Pancreas (tissue), 10 donors: ENCODE results near the gene ETNK2. TPM values are rescaled to one million over a fixed set of nuclear protein-coding genes. Genes with fewer than 3 reads are reported as not detected.
A peak's percentile ranks its signal among the peaks of the same experiment; 100 is the strongest.

ENCODE experiments used
- ATAC-seq, 4 donors: fragments of 200-7000 bp; cut with Tn5 transposase; one replicate each; pipeline versions ENCODE4 v1.8.0 to v1.9.1; 2020; ENCODE audit warnings: mild to moderate bottlenecking in 4 of 4, moderate library complexity in 4 of 4
- DNase-seq, 6 donors: peaks; one replicate each; pipeline ENCODE4 v3.0.0-alpha.2; 2020
- FAIRE-seq: peaks from 2 replicates; lab custom pipeline; 2012; peaks lifted over from hg19 to GRCh38; lab: Jason Lieb, UNC
- H3K27ac ChIP-seq, 4 donors: fragments of 200-600 bp; sonication (generic); 1 replicate in 3 of 4; 2 replicates in 1 of 4; pipeline versions ENCODE4 v1.5.0 to v1.8.0; 2020
- H3K27me3 ChIP-seq, 4 donors: fragments of 200-600 bp; one replicate each; pipeline ENCODE4 v1.8.0; 2021
- H3K36me3 ChIP-seq, 3 donors: fragments of 200-600 bp; sonication (generic) in 1 of 3; one replicate each; pipeline versions ENCODE4 v1.5.0 to v1.8.0; 2020 to 2021
- H3K4me1 ChIP-seq, 3 donors: fragments of 200-600 bp; one replicate each; pipeline ENCODE4 v1.8.0; 2021
- H3K4me3 ChIP-seq, 4 donors: fragments of 200-600 bp; sonication (generic) in 2 of 4; one replicate each; pipeline versions ENCODE4 v1.5.0 to v1.8.0; 2020 to 2021
- H3K9me3 ChIP-seq, 4 donors: fragments of 200-600 bp; one replicate each; pipeline ENCODE4 v1.8.0; 2021
- CTCF ChIP-seq, 4 donors: fragments of 200-600 bp; sonication (generic) in 3 of 4; IDR thresholded peaks; one replicate each; pipeline versions ENCODE4 v1.5.0 to v1.8.0; 2021; ENCODE audit warnings: antibody characterized with exemption in 4 of 4
- WGBS, 2 donors: extraction: QIAGEN DNeasy Blood & Tissue Kit; methylation state at CpG; one replicate each; pipeline ENCODE4 v1.1.7; 2013; 5-methylcytosine and 5-hydroxymethylcytosine counted together
- intact Hi-C, 3 donors: fragments of 100-400 bp; cut with DNase I; formaldehyde crosslinking; loops; one replicate each; pipeline versions ENCODE4 v1.11.1 to v1.14.2; 2022
- polyA plus RNA-seq, 2 donors: library from polyadenylated mRNA; stranded (reverse); fragments of 200-250 nt; gene quantifications; one replicate each; pipeline ENCODE4 v1.2.3, GENCODE V29; 2013
- total RNA-seq, 6 donors: library from RNA; stranded (reverse); fragmentation: NEBNext Ultra II Directional in 4 of 6; extraction: Animal tissue kit (Norgen Biotek cat#: 25700) in 4 of 6; gene quantifications; one replicate each; pipeline versions ENCODE4 v1.2.1 to v1.2.4, GENCODE V29; 2021 to 2023
- donor health status: healthy with polysubstance abuse.
- donor health status: DM: no; HTN: no; CAD: no; lungs with moderate emphysema.
- donor health status: DM: no; HTN: no; CAD: no.
- donor health status: control.
- donor health status: control.
- donor health status: Bipolar disorder and iron deficiency.
- donor health status: DM: yes; HTN: yes; CAD: no.
- donor health status: DM: no; HTN: no; CAD: no.
- donor health status: DM: no; HTN: no; CAD: no.
- donor health status: DM: yes; HTN: yes; CAD: no.

ETNK2 gene
- total and polyA plus RNA-seq, 8 donors: 3.8 to 15.5 (median 6.9) TPM

- Histone ChIP-seq H3K9me3 (no peaks in the 10 kb centered on the region), H3K36me3 (no peaks in the 10 kb centered on the region), H3K27ac (no peak overlapping the region), H3K27me3 (no peaks in the 10 kb centered on the region), H3K4me3 (no peak overlapping the region), H3K4me1 (peaks cover 0 to 2% (median 0%) of the 10 kb centered on the region in 3 donors)
- 51 to 55% methylated on average over 4 of the region's 4 CpGs for WGBS, 2 donors
- DNase-seq: no peak
- intact Hi-C loops: no loop called here
- ATAC-seq: no peak
- TF ChIP-seq CTCF (IDR thresholded peaks at IDR 0.05): no peak
- FAIRE-seq: no peak
These were observed 25.3 kb upstream of the ETNK2 start for GRCh38 chr1:204177133-204177532.

- H3K4me1 ChIP-seq: peaks cover 0 to 8% (median 0%) of the 10 kb centered on the region in 3 donors
- intact Hi-C loops: no loop called here
- ATAC-seq: no peak
- no peaks in the 10 kb centered on the region for H3K36me3 ChIP-seq
- WGBS, 2 donors: 78 to 84% methylated on average over 5 of the region's 5 CpGs
- DNase-seq: no peak
- no peak overlapping the region for H3K27ac ChIP-seq
- no peaks in the 10 kb centered on the region for H3K9me3 ChIP-seq
- no peak for FAIRE-seq
- no peak overlapping the region for H3K4me3 ChIP-seq
- no peaks in the 10 kb centered on the region for H3K27me3 ChIP-seq
- TF ChIP-seq CTCF (IDR thresholded peaks at IDR 0.05): no peak
These were observed 24.2 kb upstream of the ETNK2 start for GRCh38 chr1:204176049-204176448.

GRCh38 chr1:204174958-204175357, 23.1 kb upstream of the ETNK2 start:
- ATAC-seq (no peak), FAIRE-seq (no peak), DNase-seq (no peak)
- intact Hi-C loops: no loop called here
- 51 to 64% methylated on average over 3 of the region's 3 CpGs for WGBS, 2 donors
- Histone ChIP-seq H3K27ac (no peak overlapping the region), H3K9me3 (no peaks in the 10 kb centered on the region), H3K4me3 (no peak overlapping the region), H3K36me3 (no peaks in the 10 kb centered on the region), H3K4me1 (peaks cover 0 to 8% (median 0%) of the 10 kb centered on the region in 3 donors), H3K27me3 (no peaks in the 10 kb centered on the region)
- TF ChIP-seq CTCF (IDR thresholded peaks at IDR 0.05): no peak

- H3K27ac ChIP-seq: no peak overlapping the region
- no peak overlapping the region for H3K4me3 ChIP-seq
- H3K36me3 ChIP-seq: no peaks in the 10 kb centered on the region
- intact Hi-C loops: no loop called here
- H3K4me1 ChIP-seq: peaks cover 0 to 8% (median 0%) of the 10 kb centered on the region in 3 donors
- H3K27me3 ChIP-seq: no peaks in the 10 kb centered on the region
- FAIRE-seq (no peak), DNase-seq (no peak), ATAC-seq (no peak)
- no peaks in the 10 kb centered on the region for H3K9me3 ChIP-seq
- no peak for TF ChIP-seq CTCF (IDR thresholded peaks at IDR 0.05)
- WGBS, 2 donors: 96 to 97% methylated on average over 2 of the region's 2 CpGs
These were observed 20.7 kb upstream of the ETNK2 start for GRCh38 chr1:204172404-204173029.

GRCh38 chr1:204171751-204172178, 19.9 kb upstream of the ETNK2 start:
- no peak for DNase-seq
- no peak for FAIRE-seq

More at GRCh38 chr1:204171751-204172178, 19.9 kb upstream of the ETNK2 start:
- intact Hi-C loops: no loop called here
- no peaks in the 10 kb centered on the region for H3K9me3 ChIP-seq
- no peak for TF ChIP-seq CTCF (IDR thresholded peaks at IDR 0.05)
- no peak overlapping the region for H3K4me3 ChIP-seq
- peak overlapping the region in 1 of 4 donors; percentile 33 for H3K27ac ChIP-seq
- no peaks in the 10 kb centered on the region for H3K27me3 ChIP-seq
- 21 to 24% methylated on average over 4 of the region's 4 CpGs for WGBS, 2 donors
- no peaks in the 10 kb centered on the region for H3K36me3 ChIP-seq
- ATAC-seq: peak; percentile 36 to 79 (median 70)
- H3K4me1 ChIP-seq: peaks cover 0 to 8% (median 0%) of the 10 kb centered on the region in 3 donors
